HepG2 (cell line): ENCODE data around the gene RARA. TPM values are rescaled to one million over a fixed set of nuclear protein-coding genes. Genes with fewer than 3 reads are reported as not detected.

ENCODE experiments used
- ETS1 ChIP-seq: sonication (generic); formaldehyde crosslinking; IDR thresholded peaks from 2 replicates; pipeline ENCODE4 v1.4.0; 2020; ENCODE audit warnings: missing genetic modification reagents
- HDAC6 ChIP-seq: fragments of 200-600 bp; sonication (generic); IDR thresholded peaks from 2 replicates; pipeline ENCODE4 v1.7.0; 2017; ENCODE audit warnings: mild to moderate bottlenecking, antibody characterized with exemption, low read length, low read depth
- HINFP ChIP-seq: sonication (generic); formaldehyde crosslinking; IDR thresholded peaks from 2 replicates; pipeline ENCODE4 v1.4.0; 2020; ENCODE audit warnings: low read depth, mild to moderate bottlenecking, missing genetic modification reagents
- HMGXB3 ChIP-seq: sonication (generic); formaldehyde crosslinking; IDR thresholded peaks from 2 replicates; pipeline ENCODE4 v1.4.0; 2020; ENCODE audit warnings: missing genetic modification reagents, borderline replicate concordance
- KDM5B ChIP-seq: sonication (generic); formaldehyde crosslinking; IDR thresholded peaks from 2 replicates; pipeline ENCODE4 v1.4.0; 2020; ENCODE audit warnings: missing genetic modification reagents, mild to moderate bottlenecking, borderline replicate concordance
- MATR3 ChIP-seq: sonication (generic); formaldehyde crosslinking; IDR thresholded peaks from 2 replicates; pipeline ENCODE4 v1.4.0; 2020; ENCODE audit warnings: missing genetic modification reagents
- PHF21A ChIP-seq: sonication (generic); formaldehyde crosslinking; IDR thresholded peaks from 2 replicates; pipeline ENCODE4 v1.5.0; 2020; ENCODE audit warnings: mild to moderate bottlenecking, missing genetic modification reagents
- POLR2G ChIP-seq: fragments of 200-400 bp; formaldehyde crosslinking; IDR thresholded peaks from 2 replicates; pipeline ENCODE4 v1.6.1; 2018; ENCODE audit warnings: mild to moderate bottlenecking, low read depth, low read length, moderate library complexity
- SMARCC2 ChIP-seq: fragments of 450-650 bp; IDR thresholded peaks from 2 replicates; pipeline ENCODE4 v1.6.1; 2017; ENCODE audit warnings: antibody characterized with exemption, mild to moderate bottlenecking
- TSC22D2 ChIP-seq: sonication (generic); formaldehyde crosslinking; IDR thresholded peaks from 2 replicates; pipeline ENCODE4 v1.5.1; 2020; ENCODE audit warnings: missing genetic modification reagents, mild to moderate bottlenecking, borderline replicate concordance
- ZNF136 ChIP-seq: sonication (generic); formaldehyde crosslinking; IDR thresholded peaks from 2 replicates; pipeline ENCODE4 v1.8.1; 2022; ENCODE audit warnings: low read depth, mild to moderate bottlenecking, moderate library complexity, missing genetic modification reagents
- ZNF264 ChIP-seq: sonication (generic); formaldehyde crosslinking; IDR thresholded peaks from 2 replicates; pipeline ENCODE4 v1.4.0; 2020; ENCODE audit warnings: missing genetic modification reagents
- ZNF503 ChIP-seq: sonication (generic); formaldehyde crosslinking; IDR thresholded peaks from 2 replicates; pipeline ENCODE4 v1.4.0; 2020; ENCODE audit warnings: missing genetic modification reagents
- ZNF570 ChIP-seq: sonication (generic); formaldehyde crosslinking; IDR thresholded peaks from 2 replicates; pipeline ENCODE4 v1.4.0; 2020; ENCODE audit warnings: mild to moderate bottlenecking, missing genetic modification reagents, borderline replicate concordance
- ZNF720 ChIP-seq: sonication (generic); formaldehyde crosslinking; IDR thresholded peaks from 2 replicates; pipeline ENCODE4 v1.4.0; 2020; ENCODE audit warnings: missing genetic modification reagents
- ZNF770 ChIP-seq: sonication (generic); formaldehyde crosslinking; IDR thresholded peaks from 2 replicates; pipeline ENCODE4 v1.5.0; 2020; ENCODE audit warnings: mild to moderate bottlenecking, missing genetic modification reagents
- polyA plus RNA-seq, 8 experiments: library from polyadenylated mRNA; depleted of rRNA in 3 of 8; stranded (reverse) in 7 of 8; unstranded in 1 of 8; fragments of >200 nt; fragmentation: Illumina TruSeq in 4 of 8; extraction: Trizol in 4 of 8; gene quantifications; 2 replicates each; pipeline versions ENCODE4 v1.2.1 to v1.2.3, GENCODE V29; 2011 to 2016; ENCODE audit warnings: low read depth in 4 of 8, missing spikeins in 1 of 8, mixed read lengths in 1 of 8; ENCODE audit not compliant: insufficient read depth in 1 of 8
- total RNA-seq, 5 experiments: library from RNA; depleted of rRNA; stranded (reverse); fragments of >200 nt; fragmentation: Illumina TruSeq; extraction: Trizol; gene quantifications; 2 replicates each; pipeline ENCODE4 v1.2.3, GENCODE V29; 2016; ENCODE audit warnings: low read depth in 1 of 5

Gene RARA
- total and polyA plus RNA-seq, 2 of the 13 experiments (the other 11 are each of a cell fraction or from before 2014, with no cell fraction given), result 6.4 to 8.6 TPM

- TF ChIP-seq ZNF503 (CRISPR knock-in tag) (peak; percentile 29; the same call in 1 of the 2 replicates), ZNF720 (CRISPR knock-in tag) (no peak), MATR3 (no peak), PHF21A (CRISPR knock-in tag) (peak; percentile 92), ZNF570 (CRISPR knock-in tag) (no peak), HINFP (CRISPR knock-in tag) (peak; percentile 74; the same call in 1 of the 2 replicates), KDM5B (CRISPR knock-in tag) (peak; percentile 89), ZNF264 (peak; percentile 75), ZNF136 (CRISPR knock-in tag) (0 out of 2 replicates have a peak, but pooled peaks have one; percentile 6), HDAC6 (no peak), POLR2G (peak; percentile 34), ETS1 (CRISPR knock-in tag) (0 out of 2 replicates have a peak, but pooled peaks have one; percentile 75), HMGXB3 (CRISPR knock-in tag) (no peak), SMARCC2 (no peak), ZNF770 (0 out of 2 replicates have a peak, but pooled peaks have one; percentile 13), TSC22D2 (peak; percentile 39; the same call in 1 of the 2 replicates)
These were observed 32.2 kb downstream of the RARA start (continued) for GRCh38 chr17:40340880-40341807.
